SK-N-SH treated with all-trans-retinoic acid at 6 μM for 48 hours (cell line): ENCODE results near the gene STRA6.

Experiments used
- ATAC-seq: fragments of 200-7000 bp; cut with Tn5 transposase; 3 replicates; pipeline ENCODE4 v1.9.1; 2020; ENCODE audit warnings: mild to moderate bottlenecking, moderate library complexity
- ARNTL ChIP-seq: fragments of 450-650 bp; formaldehyde crosslinking; IDR thresholded peaks from 2 replicates; pipeline ENCODE4 v1.5.0; 2020; ENCODE audit warnings: low read depth, mild to moderate bottlenecking, moderate library complexity, borderline replicate concordance
- BACH2 ChIP-seq: fragments of 250-450 bp; sonication (Bioruptor Pico); IDR thresholded peaks from 2 replicates; pipeline ENCODE4 v1.9.0; 2021; ENCODE audit warnings: mild to moderate bottlenecking, borderline replicate concordance
- CREB5 ChIP-seq: fragments of 250-450 bp; sonication (Bioruptor Pico); IDR thresholded peaks from 2 replicates; pipeline ENCODE4 v1.5.1; 2020; ENCODE audit warnings: low read depth, mild to moderate bottlenecking, moderate library complexity
- CSDC2 ChIP-seq: fragments of 250-450 bp; sonication (Bioruptor Pico); IDR thresholded peaks from 2 replicates; pipeline ENCODE4 v1.5.0; 2020; ENCODE audit warnings: mild to moderate bottlenecking, moderate library complexity
- CSRNP3 ChIP-seq: fragments of 250-450 bp; sonication (Bioruptor Pico); IDR thresholded peaks from 2 replicates; pipeline ENCODE4 v1.5.1; 2021; ENCODE audit warnings: mild to moderate bottlenecking, moderate library complexity
- ESRRG ChIP-seq: fragments of 250-450 bp; sonication (Bioruptor Pico); IDR thresholded peaks from 2 replicates; pipeline ENCODE4 v1.6.1; 2021; ENCODE audit warnings: mild to moderate bottlenecking
- GLIS3 ChIP-seq: fragments of 250-450 bp; sonication (Bioruptor Pico); IDR thresholded peaks from 2 replicates; pipeline ENCODE4 v1.5.0; 2020; ENCODE audit warnings: mild to moderate bottlenecking, moderate library complexity
- ISL1 ChIP-seq: fragments of 250-450 bp; sonication (Bioruptor Pico); IDR thresholded peaks from 2 replicates; pipeline ENCODE4 v2.1.2; 2022; ENCODE audit warnings: mild to moderate bottlenecking, moderate library complexity
- OSR1 ChIP-seq: fragments of 250-450 bp; sonication (Bioruptor Pico); IDR thresholded peaks from 2 replicates; pipeline ENCODE4 v1.8.0; 2022; ENCODE audit warnings: moderate library complexity, mild to moderate bottlenecking, inconsistent platforms
- PATZ1 ChIP-seq: fragments of 250-450 bp; sonication (Bioruptor Pico); IDR thresholded peaks from 2 replicates; pipeline ENCODE4 v1.8.0; 2020; ENCODE audit warnings: mild to moderate bottlenecking, moderate library complexity, borderline replicate concordance
- POU6F1 ChIP-seq: fragments of 250-450 bp; sonication (Bioruptor Pico); IDR thresholded peaks from 2 replicates; pipeline ENCODE4 v1.8.0; 2021; ENCODE audit warnings: low read depth, mild to moderate bottlenecking, moderate library complexity, borderline replicate concordance
- PPARA ChIP-seq: fragments of 250-450 bp; sonication (Bioruptor Pico); IDR thresholded peaks from 2 replicates; pipeline ENCODE4 v1.5.0; 2020; ENCODE audit warnings: mild to moderate bottlenecking, borderline replicate concordance
- RARB ChIP-seq: fragments of 250-450 bp; sonication (Bioruptor Pico); IDR thresholded peaks from 2 replicates; pipeline ENCODE4 v1.8.0; 2021; ENCODE audit warnings: mild to moderate bottlenecking, moderate library complexity
- SNAI2 ChIP-seq: fragments of 250-450 bp; sonication (Bioruptor Pico); IDR thresholded peaks from 2 replicates; pipeline ENCODE4 v1.5.0; 2020; ENCODE audit warnings: mild to moderate bottlenecking, moderate library complexity
- TCF4 ChIP-seq: fragments of 250-450 bp; sonication (Bioruptor Pico); IDR thresholded peaks from 2 replicates; pipeline ENCODE4 v1.8.0; 2021; ENCODE audit warnings: mild to moderate bottlenecking, moderate library complexity, borderline replicate concordance
- TOX ChIP-seq: fragments of 250-450 bp; sonication (Bioruptor Pico); IDR thresholded peaks from 2 replicates; pipeline ENCODE4 v1.8.0; 2021; ENCODE audit warnings: mild to moderate bottlenecking, moderate library complexity, borderline replicate concordance
- TSHZ2 ChIP-seq: fragments of 250-450 bp; sonication (Bioruptor Pico); IDR thresholded peaks from 2 replicates; pipeline ENCODE4 v1.5.0; 2020; ENCODE audit warnings: mild to moderate bottlenecking, moderate library complexity
- ZC3H10 ChIP-seq: fragments of 250-450 bp; sonication (Bioruptor Pico); IDR thresholded peaks from 2 replicates; pipeline ENCODE4 v1.5.1; 2021; ENCODE audit warnings: mild to moderate bottlenecking, moderate library complexity
- ZFP3 ChIP-seq: fragments of 250-450 bp; sonication (Bioruptor Pico); IDR thresholded peaks from 2 replicates; pipeline ENCODE4 v1.5.0; 2020; ENCODE audit warnings: mild to moderate bottlenecking, moderate library complexity
- ZFP30 ChIP-seq: fragments of 450-650 bp; formaldehyde crosslinking; IDR thresholded peaks from 2 replicates; pipeline ENCODE4 v1.5.0; 2022; ENCODE audit warnings: mild to moderate bottlenecking, moderate library complexity
- ZNF565 ChIP-seq: fragments of 450-650 bp; formaldehyde crosslinking; conservative IDR thresholded peaks from 2 replicates; pipeline ENCODE4 v1.5.0; 2020; ENCODE audit warnings: low read depth, mild to moderate bottlenecking, moderate library complexity
- ZNF70 ChIP-seq: fragments of 450-650 bp; formaldehyde crosslinking; IDR thresholded peaks from 2 replicates; pipeline ENCODE4 v1.5.0; 2020; ENCODE audit warnings: mild to moderate bottlenecking, moderate library complexity
- ZNF8 ChIP-seq: fragments of 450-650 bp; formaldehyde crosslinking; IDR thresholded peaks from 2 replicates; pipeline ENCODE4 v1.5.0; 2020; ENCODE audit warnings: mild to moderate bottlenecking, moderate library complexity

STRA6 gene

GRCh38 chr15:74200412-74200815, 2.2 kb downstream of the STRA6 start:
- ATAC-seq = no peak
- TF ChIP-seq CREB5 = 0 out of 2 replicates have a peak, but pooled peaks have one; percentile 30
- no peak for TF ChIP-seq ZNF565 (CRISPR knock-in tag)
- no peak for TF ChIP-seq ZNF8 (CRISPR knock-in tag)
- no peak for TF ChIP-seq OSR1 (CRISPR knock-in tag)

- TF ChIP-seq ESRRG (no peak), PPARA (CRISPR knock-in tag) (no peak), ZFP30 (CRISPR knock-in tag) (no peak), ZC3H10 (CRISPR knock-in tag) (no peak), TSHZ2 (no peak), ZFP3 (CRISPR knock-in tag) (no peak), TOX (CRISPR knock-in tag) (no peak), ZNF8 (CRISPR knock-in tag) (no peak), CSRNP3 (CRISPR knock-in tag) (no peak), ARNTL (CRISPR knock-in tag) (no peak), ZNF70 (CRISPR knock-in tag) (no peak), RARB (CRISPR knock-in tag) (no peak), POU6F1 (CRISPR knock-in tag) (no peak), CSDC2 (CRISPR knock-in tag) (no peak), SNAI2 (CRISPR knock-in tag) (no peak), GLIS3 (CRISPR knock-in tag) (no peak), BACH2 (CRISPR knock-in tag) (no peak), ISL1 (CRISPR knock-in tag) (no peak), TCF4 (CRISPR knock-in tag) (no peak), ZNF565 (CRISPR knock-in tag) (no peak)
- no peak for ATAC-seq
Observed at GRCh38 chr15:74199297-74199652, 3.3 kb downstream of the STRA6 start.

- ATAC-seq = no peak
- TF ChIP-seq SNAI2 (CRISPR knock-in tag) (no peak), BACH2 (CRISPR knock-in tag) (no peak), ZNF70 (CRISPR knock-in tag) (no peak), PPARA (CRISPR knock-in tag) (no peak), ZFP3 (CRISPR knock-in tag) (no peak), ZC3H10 (CRISPR knock-in tag) (no peak), GLIS3 (CRISPR knock-in tag) (no peak), TCF4 (CRISPR knock-in tag) (no peak), ISL1 (CRISPR knock-in tag) (no peak), CSDC2 (CRISPR knock-in tag) (no peak), CREB5 (no peak), OSR1 (CRISPR knock-in tag) (no peak), POU6F1 (CRISPR knock-in tag) (no peak), ARNTL (CRISPR knock-in tag) (no peak), PATZ1 (CRISPR knock-in tag) (no peak), ESRRG (no peak)
Observed at GRCh38 chr15:74197176-74197965, 5.2 kb downstream of the STRA6 start.
